PC-3 (cell line): Measurements from ENCODE around the gene SLC2A4. TPM values are rescaled to one million over a fixed set of nuclear protein-coding genes. Genes with fewer than 3 reads are reported as not detected.

Experiments
- ATAC-seq: fragments of 200-7000 bp; cut with Tn5 transposase; 2 replicates; pipeline ENCODE4 v1.9.1; 2020; ENCODE audit warnings: mild to moderate bottlenecking, moderate library complexity
- BruUV-seq: library from RNA; stranded (reverse); fragments of 400-500 nt; replicated peaks from 2 replicates; lab custom pipeline; 2021; lab: Mats Ljungman, UMichigan
- CTCF ChIA-PET: fragments of 300-600 bp; sonication (Branson Sonifier 250); formaldehyde crosslinking; loops from one replicate; lab custom pipeline; 2022; ENCODE audit warnings: antibody characterized with exemption; lab: Charles Lee
- POLR2A ChIA-PET: fragments of 300-600 bp; sonication (Branson Sonifier 250); formaldehyde crosslinking; loops from one replicate; lab custom pipeline; 2022; ENCODE audit warnings: antibody characterized with exemption; ENCODE audit not compliant: unreplicated experiment; lab: Charles Lee
- DNase-seq: peaks from one replicate; pipeline ENCODE4 v3.0.0-alpha.2; 2015
- H2AFZ ChIP-seq: fragments of 300-600 bp; sonication (generic); 2 replicates; pipeline ENCODE4 v1.6.0; 2016; ENCODE audit warnings: antibody characterized with exemption, low read length
- H3F3A ChIP-seq: fragments of 300-600 bp; sonication (generic); one replicate; pipeline ENCODE4 v1.6.0; 2017; ENCODE audit warnings: antibody characterized with exemption, low read length, control low read depth, mild to moderate bottlenecking; ENCODE audit not compliant: unreplicated experiment
- H3K27ac ChIP-seq: fragments of 300-600 bp; sonication (generic); 2 replicates; pipeline ENCODE4 v1.5.1; 2016; ENCODE audit warnings: mild to moderate bottlenecking, low read length
- H3K27me3 ChIP-seq: fragments of 300-600 bp; sonication (generic); 2 replicates; pipeline ENCODE4 v1.6.1; 2016; ENCODE audit warnings: low read length, mixed read lengths
- H3K36me3 ChIP-seq: fragments of 300-600 bp; sonication (generic); 2 replicates; pipeline ENCODE4 v1.6.1; 2016; ENCODE audit warnings: low read depth, mixed run types, low read length, mixed read lengths
- H3K4me1 ChIP-seq: fragments of 300-600 bp; sonication (generic); 2 replicates; pipeline ENCODE4 v1.5.1; 2016; ENCODE audit warnings: low read length; ENCODE audit not compliant: insufficient read depth
- H3K4me2 ChIP-seq: fragments of 300-600 bp; sonication (generic); 2 replicates; pipeline ENCODE4 v1.6.0; 2016; ENCODE audit warnings: low read length
- H3K4me3 ChIP-seq: fragments of 300-600 bp; sonication (generic); 2 replicates; pipeline ENCODE4 v1.5.1; 2016; ENCODE audit warnings: mild to moderate bottlenecking, low read length, mixed read lengths
- H3K79me2 ChIP-seq: fragments of 300-600 bp; sonication (generic); 2 replicates; pipeline ENCODE4 v1.6.1; 2017; ENCODE audit warnings: low read length, mixed read lengths
- H3K9ac ChIP-seq: fragments of 300-600 bp; sonication (generic); 2 replicates; pipeline ENCODE4 v1.6.0; 2016; ENCODE audit warnings: mild to moderate bottlenecking, low read length
- H3K9me2 ChIP-seq: fragments of 300-600 bp; sonication (generic); replicated peaks from 2 replicates; pipeline ENCODE4 v1.6.1; 2016; ENCODE audit warnings: mixed run types, low read length, mixed read lengths
- H3K9me3 ChIP-seq: fragments of 300-600 bp; sonication (generic); 2 replicates; pipeline ENCODE4 v1.6.1; 2016; ENCODE audit warnings: low read length, mixed read lengths
- H4K20me1 ChIP-seq: fragments of 300-600 bp; sonication (generic); 2 replicates; pipeline ENCODE4 v1.6.1; 2016; ENCODE audit warnings: low read length, mixed read lengths
- EZH2 ChIP-seq: fragments of 300-600 bp; sonication (generic); IDR thresholded peaks from one replicate; pipeline ENCODE4 v1.6.1; 2017; ENCODE audit warnings: antibody characterized with exemption, mild to moderate bottlenecking, low read length; ENCODE audit not compliant: unreplicated experiment
- EZH2phosphoT487 ChIP-seq: fragments of 300-600 bp; sonication (generic); IDR thresholded peaks from 2 replicates; pipeline ENCODE4 v1.6.1; 2018; ENCODE audit warnings: mild to moderate bottlenecking, antibody characterized with exemption, low read length, borderline replicate concordance
- intact Hi-C: fragments of 100-400 bp; cut with micrococcal nuclease; formaldehyde crosslinking; loops from 2 replicates; pipeline ENCODE4 v1.9.0; 2023
- total RNA-seq: library from RNA; depleted of rRNA; stranded (reverse); fragments of >200 nt; gene quantifications from 2 replicates; pipeline ENCODE4 v1.2.3, GENCODE V29; 2014
- TF ChIP-seq, protein P1 (sequence below): fragments of 300-600 bp; sonication (generic); conservative IDR thresholded peaks from 2 replicates; pipeline ENCODE4 v1.5.1; 2017; ENCODE audit warnings: antibody characterized with exemption, low read depth, mild to moderate bottlenecking, low read length

The SLC2A4 gene
- total RNA-seq, 1 experiment from 2014 or later, result 0.29 TPM

DNA sequence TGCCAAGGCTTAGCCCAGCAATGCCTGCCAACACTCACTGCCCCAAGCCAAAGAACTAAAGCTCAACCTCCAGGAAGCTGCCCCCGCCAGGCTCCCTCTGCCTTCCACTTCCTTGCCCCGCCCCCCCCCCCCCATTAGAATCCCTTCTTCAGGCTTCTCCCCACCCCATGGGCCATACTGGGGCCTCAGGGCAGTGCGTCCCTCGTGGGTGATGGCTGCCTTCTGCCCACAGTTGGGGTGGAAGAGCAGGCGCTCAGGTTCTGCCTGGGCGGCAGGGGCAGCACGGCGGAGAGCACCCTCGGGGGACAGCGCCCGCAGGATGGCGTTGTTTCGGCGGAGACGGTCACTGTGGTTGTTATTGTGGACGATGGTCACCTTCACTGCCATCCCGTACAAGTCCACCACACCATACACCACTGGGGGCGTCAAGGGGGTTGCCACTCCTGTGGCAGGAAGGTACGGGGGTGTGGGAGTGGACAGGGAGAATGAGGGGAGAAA is 43.6 kb downstream of the SLC2A4 start:
- H3K4me1 ChIP-seq, result 0 out of 2 replicates have a peak, but pooled peaks cover 6% of the 10 kb centered on the region
- intact Hi-C loops, result no loop called here
- no peaks in the 10 kb centered on the region for H3K27me3 ChIP-seq
- BruUV-seq, result no TSS peak
- no peak overlapping the region for H3K4me2 ChIP-seq
- no peak for DNase-seq
- ChIA-PET POLR2A (no interaction called here), CTCF (no interaction called here)
- H4K20me1 ChIP-seq, result no peaks in the 10 kb centered on the region
- no peak overlapping the region for H3K27ac ChIP-seq
- no peaks in the 10 kb centered on the region for H3K9me2 ChIP-seq
- no peak overlapping the region for H3K9ac ChIP-seq
- no peaks in the 10 kb centered on the region for H3K9me3 ChIP-seq
- H3K4me3 ChIP-seq, result no peak overlapping the region
- TF ChIP-seq EZH2phosphoT487 (no peak), EZH2 (no peak)
- TF ChIP-seq, protein P1, sequence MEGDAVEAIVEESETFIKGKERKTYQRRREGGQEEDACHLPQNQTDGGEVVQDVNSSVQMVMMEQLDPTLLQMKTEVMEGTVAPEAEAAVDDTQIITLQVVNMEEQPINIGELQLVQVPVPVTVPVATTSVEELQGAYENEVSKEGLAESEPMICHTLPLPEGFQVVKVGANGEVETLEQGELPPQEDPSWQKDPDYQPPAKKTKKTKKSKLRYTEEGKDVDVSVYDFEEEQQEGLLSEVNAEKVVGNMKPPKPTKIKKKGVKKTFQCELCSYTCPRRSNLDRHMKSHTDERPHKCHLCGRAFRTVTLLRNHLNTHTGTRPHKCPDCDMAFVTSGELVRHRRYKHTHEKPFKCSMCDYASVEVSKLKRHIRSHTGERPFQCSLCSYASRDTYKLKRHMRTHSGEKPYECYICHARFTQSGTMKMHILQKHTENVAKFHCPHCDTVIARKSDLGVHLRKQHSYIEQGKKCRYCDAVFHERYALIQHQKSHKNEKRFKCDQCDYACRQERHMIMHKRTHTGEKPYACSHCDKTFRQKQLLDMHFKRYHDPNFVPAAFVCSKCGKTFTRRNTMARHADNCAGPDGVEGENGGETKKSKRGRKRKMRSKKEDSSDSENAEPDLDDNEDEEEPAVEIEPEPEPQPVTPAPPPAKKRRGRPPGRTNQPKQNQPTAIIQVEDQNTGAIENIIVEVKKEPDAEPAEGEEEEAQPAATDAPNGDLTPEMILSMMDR, result no peak
- ATAC-seq, result no peak
- H2AFZ ChIP-seq, result no peak overlapping the region
- H3K36me3 ChIP-seq, result peaks cover 11% of the 10 kb centered on the region; the same call in 1 of the 2 replicates
- H3F3A ChIP-seq, result no peaks in the 10 kb centered on the region
- peaks cover 16% of the 10 kb centered on the region for H3K79me2 ChIP-seq

DNA sequence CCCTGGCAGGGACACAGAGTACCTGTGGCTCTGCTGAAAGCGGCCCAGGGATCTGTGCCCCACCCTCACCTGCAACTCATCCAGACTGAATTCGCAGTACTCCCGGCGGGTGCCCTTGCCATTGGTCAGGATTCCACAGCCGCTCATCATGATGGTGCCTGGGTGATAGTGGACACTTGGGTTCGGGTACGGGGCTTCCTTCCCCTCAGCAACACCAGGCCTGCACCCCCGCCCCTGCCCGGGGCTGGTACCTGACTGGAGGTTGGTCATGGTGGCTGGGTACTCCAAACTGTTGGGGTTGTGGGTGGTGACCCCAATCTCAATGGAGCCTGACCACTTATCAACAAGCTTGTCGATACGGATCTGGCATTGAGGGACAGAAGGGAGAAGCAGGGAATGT is 44.7 kb downstream of the SLC2A4 start:
- Histone ChIP-seq H3K9me2 (no peaks in the 10 kb centered on the region), H3K4me3 (no peak overlapping the region), H3F3A (no peaks in the 10 kb centered on the region), H4K20me1 (no peaks in the 10 kb centered on the region), H3K4me1 (0 out of 2 replicates have a peak, but pooled peaks cover 6% of the 10 kb centered on the region), H3K36me3 (0 out of 2 replicates have a peak, but pooled peaks cover 11% of the 10 kb centered on the region), H3K79me2 (peaks cover 16% of the 10 kb centered on the region), H3K27me3 (no peaks in the 10 kb centered on the region), H3K9me3 (no peaks in the 10 kb centered on the region), H3K27ac (no peak overlapping the region), H3K9ac (no peak overlapping the region), H3K4me2 (no peak overlapping the region), H2AFZ (no peak overlapping the region)
- ChIA-PET CTCF (no interaction called here), POLR2A (no interaction called here)
- DNase-seq (no peak), ATAC-seq (no peak)
- no peak for TF ChIP-seq EZH2
- no peak for TF ChIP-seq EZH2phosphoT487
- TF ChIP-seq, protein P1, result no peak
- no TSS peak for BruUV-seq
- intact Hi-C loops, result no loop called here

DNA sequence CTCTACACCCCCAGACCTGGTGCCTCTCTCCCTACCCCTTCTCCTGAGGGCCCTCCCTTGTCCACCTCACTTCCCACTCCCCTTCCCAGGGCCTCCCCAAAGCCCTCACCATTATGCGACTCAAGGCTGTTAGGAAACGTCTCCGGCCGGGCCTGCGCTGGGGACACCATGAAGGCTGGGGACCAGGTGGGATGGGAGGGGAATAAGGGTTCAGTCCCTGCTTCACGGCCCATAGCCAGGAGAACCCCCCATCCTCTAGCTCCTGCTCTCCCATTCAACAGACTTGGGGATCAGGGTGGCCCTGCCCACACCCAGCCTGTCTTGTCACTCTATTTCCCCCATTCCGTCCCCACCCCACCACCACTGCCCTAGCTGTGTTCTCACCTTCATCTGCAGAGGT is 45.5 kb downstream of the SLC2A4 start:
- peaks cover 16% of the 10 kb centered on the region for H3K79me2 ChIP-seq
- intact Hi-C loops, result no loop called here
- TF ChIP-seq EZH2phosphoT487, result no peak
- TF ChIP-seq EZH2, result no peak
- TF ChIP-seq, protein P1, result no peak
- no peak overlapping the region for H2AFZ ChIP-seq
- H3K9me2 ChIP-seq, result no peaks in the 10 kb centered on the region
- ChIA-PET POLR2A (no interaction called here), CTCF (no interaction called here)
- H3K4me1 ChIP-seq, result 0 out of 2 replicates have a peak, but pooled peaks cover 6% of the 10 kb centered on the region
- H3K9ac ChIP-seq, result no peak overlapping the region
- no peaks in the 10 kb centered on the region for H3K27me3 ChIP-seq
- H4K20me1 ChIP-seq, result no peaks in the 10 kb centered on the region
- no peak for DNase-seq
- 0 out of 2 replicates have a peak, but pooled peaks cover 11% of the 10 kb centered on the region for H3K36me3 ChIP-seq
- H3F3A ChIP-seq, result no peaks in the 10 kb centered on the region
- no peak for ATAC-seq
- H3K27ac ChIP-seq, result no peak overlapping the region
- H3K9me3 ChIP-seq, result no peaks in the 10 kb centered on the region
- BruUV-seq, result no TSS peak
- no peak overlapping the region for H3K4me3 ChIP-seq
- H3K4me2 ChIP-seq, result no peak overlapping the region
